ENCODE results near the gene MAP7D3.

GRCh38 chrX:136202889-136203288 lies 48.3 kb downstream of the MAP7D3 start:
- TF ChIP-seq PKNOX1 (IDR thresholded peaks at IDR 0.05) (peak; percentile 80), FOXM1 (IDR thresholded peaks at IDR 0.05; ENCODE audit: borderline replicate concordance) (no peak), SUZ12 (IDR thresholded peaks at IDR 0.05) (no peak), FOXK2 (IDR thresholded peaks at IDR 0.05) (no peak), HDGF (IDR thresholded peaks at IDR 0.05; ENCODE audit: borderline replicate concordance) (no peak), BHLHE40 (IDR thresholded peaks at IDR 0.05; ENCODE audit: borderline replicate concordance) (no peak), SP1 (IDR thresholded peaks at IDR 0.05) (no peak), CTBP1 (IDR thresholded peaks at IDR 0.05; ENCODE audit: borderline replicate concordance) (no peak)

All from HEK293T (cell line).